IPS-18a (cell line): ENCODE measurements around the gene PRM2.

Experiments used
- H3K27ac ChIP-seq: one replicate; pipeline ENCODE4 v1.5.1; 2013; ENCODE audit warnings: low read length
- H3K27me3 ChIP-seq: one replicate; pipeline ENCODE4 v1.6.1; 2013; ENCODE audit warnings: mild to moderate bottlenecking, low read length; ENCODE audit not compliant: control insufficient read depth, insufficient read depth
- H3K36me3 ChIP-seq: one replicate; pipeline ENCODE4 v1.6.1; 2013; ENCODE audit warnings: low read depth, low read length; ENCODE audit not compliant: control insufficient read depth
- H3K4me1 ChIP-seq: one replicate; pipeline ENCODE4 v1.6.1; 2013; ENCODE audit warnings: low read depth, low read length; ENCODE audit not compliant: control insufficient read depth
- H3K4me3 ChIP-seq: one replicate; pipeline ENCODE4 v1.5.1; 2013; ENCODE audit warnings: low read length
- H3K9ac ChIP-seq: one replicate; pipeline ENCODE4 v1.6.1; 2013; ENCODE audit warnings: mild to moderate bottlenecking, low read length, moderate library complexity
- H3K9me3 ChIP-seq: one replicate; pipeline ENCODE4 v1.6.1; 2013; ENCODE audit warnings: low read depth, low read length; ENCODE audit not compliant: control insufficient read depth

Gene PRM2

GRCh38 chr16:11234884-11235702 lies 41.2 kb downstream of the PRM2 start:
- H3K36me3 ChIP-seq, result no peaks in the 10 kb centered on the region
- no peak overlapping the region for H3K9ac ChIP-seq
- H3K9me3 ChIP-seq, result no peaks in the 10 kb centered on the region
- H3K27me3 ChIP-seq, result no peaks in the 10 kb centered on the region
- H3K4me1 ChIP-seq, result no peaks in the 10 kb centered on the region
- H3K27ac ChIP-seq, result no peak overlapping the region
- H3K4me3 ChIP-seq, result no peak overlapping the region

- Histone ChIP-seq H3K4me3 (no peak overlapping the region), H3K27ac (no peak overlapping the region), H3K4me1 (no peaks in the 10 kb centered on the region), H3K36me3 (no peaks in the 10 kb centered on the region), H3K9ac (no peak overlapping the region), H3K27me3 (no peaks in the 10 kb centered on the region), H3K9me3 (no peaks in the 10 kb centered on the region)
These were observed 42.4 kb downstream of the PRM2 start for GRCh38 chr16:11233727-11234376.

GRCh38 chr16:11232852-11233726 lies 43.2 kb downstream of the PRM2 start:
- no peaks in the 10 kb centered on the region for H3K9me3 ChIP-seq
- H3K9ac ChIP-seq, result no peak overlapping the region
- H3K36me3 ChIP-seq, result no peaks in the 10 kb centered on the region
- no peaks in the 10 kb centered on the region for H3K27me3 ChIP-seq
- no peak overlapping the region for H3K27ac ChIP-seq
- no peaks in the 10 kb centered on the region for H3K4me1 ChIP-seq
- no peak overlapping the region for H3K4me3 ChIP-seq

- H3K27ac ChIP-seq, result no peak overlapping the region
- H3K9me3 ChIP-seq, result no peaks in the 10 kb centered on the region
- H3K4me1 ChIP-seq, result no peaks in the 10 kb centered on the region
- no peak overlapping the region for H3K4me3 ChIP-seq
- no peaks in the 10 kb centered on the region for H3K27me3 ChIP-seq
- H3K9ac ChIP-seq, result no peak overlapping the region
- no peaks in the 10 kb centered on the region for H3K36me3 ChIP-seq
These were observed 43.9 kb downstream of the PRM2 start for GRCh38 chr16:11232302-11232851.

GRCh38 chr16:11231367-11231970 lies 44.8 kb downstream of the PRM2 start:
- Histone ChIP-seq H3K4me3 (no peak overlapping the region), H3K9me3 (no peaks in the 10 kb centered on the region), H3K27me3 (no peaks in the 10 kb centered on the region), H3K4me1 (no peaks in the 10 kb centered on the region), H3K9ac (no peak overlapping the region), H3K36me3 (no peaks in the 10 kb centered on the region), H3K27ac (no peak overlapping the region)

GRCh38 chr16:11229906-11230305 lies 46.4 kb downstream of the PRM2 start:
- no peaks in the 10 kb centered on the region for H3K4me1 ChIP-seq

GRCh38 chr16:11229432-11229831 lies 46.8 kb downstream of the PRM2 start:
- H3K9ac ChIP-seq, result no peak overlapping the region
- no peaks in the 10 kb centered on the region for H3K36me3 ChIP-seq
- no peaks in the 10 kb centered on the region for H3K9me3 ChIP-seq
- H3K27me3 ChIP-seq, result no peaks in the 10 kb centered on the region
- no peaks in the 10 kb centered on the region for H3K4me1 ChIP-seq
- H3K27ac ChIP-seq, result no peak overlapping the region
- H3K4me3 ChIP-seq, result no peak overlapping the region

More at GRCh38 chr16:11229906-11230305, 46.4 kb downstream of the PRM2 start:
- Histone ChIP-seq H3K36me3 (no peaks in the 10 kb centered on the region), H3K4me3 (no peak overlapping the region), H3K27ac (no peak overlapping the region), H3K27me3 (no peaks in the 10 kb centered on the region), H3K9ac (no peak overlapping the region), H3K9me3 (no peaks in the 10 kb centered on the region)

- H3K36me3 ChIP-seq, result no peaks in the 10 kb centered on the region
- H3K9me3 ChIP-seq, result no peaks in the 10 kb centered on the region
- no peaks in the 10 kb centered on the region for H3K4me1 ChIP-seq
- no peaks in the 10 kb centered on the region for H3K27me3 ChIP-seq
- H3K4me3 ChIP-seq, result no peak overlapping the region
- no peak overlapping the region for H3K27ac ChIP-seq
- H3K9ac ChIP-seq, result no peak overlapping the region
These were observed 50.4 kb downstream of the PRM2 start for GRCh38 chr16:11225677-11226549.
